Spleen (tissue), 13 donors: ENCODE measurements around the gene GTF2A1. TPM values are rescaled to one million over a fixed set of nuclear protein-coding genes. Genes with fewer than 3 reads are reported as not detected.

Experiments
- DNase-seq: peaks from one replicate; pipeline ENCODE4 v3.0.0-alpha.2; 2020
- H3K27ac ChIP-seq, 8 donors: fragments of 200-600 bp; sonication (generic) in 7 of 8; 1 replicate in 4 of 8; 2 replicates in 4 of 8; pipeline versions ENCODE4 v1.5.0 to v1.8.0; 2016 to 2021; ENCODE audit warnings: inconsistent platforms in 4 of 8, mild to moderate bottlenecking in 4 of 8, moderate library complexity in 1 of 8
- H3K27me3 ChIP-seq, 7 donors: fragments of 200-600 bp; sonication (generic) in 6 of 7; replicated peaks in 1 of 7; 1 replicate in 4 of 7; 2 replicates in 3 of 7; pipeline versions ENCODE4 v1.5.0 to v1.8.0; 2016 to 2021; ENCODE audit warnings: inconsistent platforms in 3 of 7, mild to moderate bottlenecking in 1 of 7
- H3K36me3 ChIP-seq, 6 donors: fragments of 200-600 bp; sonication (generic) in 5 of 6; 1 replicate in 4 of 6; 2 replicates in 2 of 6; pipeline versions ENCODE4 v1.5.0 to v1.8.0; 2016 to 2021; ENCODE audit warnings: inconsistent platforms in 2 of 6
- H3K4me1 ChIP-seq, 6 donors: fragments of 200-600 bp; sonication (generic) in 5 of 6; 1 replicate in 3 of 6; 2 replicates in 3 of 6; pipeline versions ENCODE4 v1.5.0 to v1.8.0; 2016 to 2021; ENCODE audit warnings: inconsistent platforms in 3 of 6
- H3K4me3 ChIP-seq, 8 donors: fragments of 200-600 bp; sonication (generic) in 7 of 8; 1 replicate in 4 of 8; 2 replicates in 4 of 8; pipeline versions ENCODE4 v1.5.0 to v1.8.0; 2016 to 2021; ENCODE audit warnings: inconsistent platforms in 4 of 8, mild to moderate bottlenecking in 4 of 8, moderate library complexity in 2 of 8
- H3K9me3 ChIP-seq, 8 donors: fragments of 200-600 bp; sonication (generic) in 7 of 8; 1 replicate in 4 of 8; 2 replicates in 4 of 8; pipeline versions ENCODE4 v1.5.0 to v1.8.0; 2016 to 2021; ENCODE audit warnings: inconsistent platforms in 4 of 8
- CTCF ChIP-seq, 11 experiments: fragments of 200-600 bp in 7 of 11; fragments of 450-650 bp in 4 of 11; sonication (generic) in 4 of 11; IDR thresholded peaks in 8 of 11; conservative IDR thresholded peaks in 3 of 11; 1 replicate in 7 of 11; 2 replicates in 4 of 11; pipeline versions ENCODE4 v1.4.0 to v1.8.0; 2016 to 2021; ENCODE audit warnings: antibody characterized with exemption in 11 of 11, inconsistent platforms in 4 of 11, mild to moderate bottlenecking in 1 of 11
- POLR2A ChIP-seq, 3 donors: fragments of 450-650 bp; IDR thresholded peaks; one replicate each; pipeline ENCODE4 v1.5.1; 2017; ENCODE audit warnings: antibody characterized with exemption in 3 of 3, mild to moderate bottlenecking in 1 of 3
- POLR2AphosphoS5 ChIP-seq, 3 donors: sonication (generic); formaldehyde crosslinking; IDR thresholded peaks; one replicate each; pipeline ENCODE4 v1.5.1; 2017; ENCODE audit warnings: antibody characterized with exemption in 3 of 3
- WGBS, 5 donors: extraction: QIAGEN DNeasy Blood & Tissue Kit in 3 of 5; methylation state at CpG; one replicate each; pipeline versions ENCODE4 v1.1.5 to v1.1.7; 2013 to 2018; 5-methylcytosine and 5-hydroxymethylcytosine counted together
- intact Hi-C: fragments of 100-400 bp; cut with DNase I; formaldehyde crosslinking; loops from one replicate; pipeline ENCODE4 v1.15.0; 2023; ENCODE audit warnings: low total_unique reads
- long read RNA-seq, 2 donors: transcript quantifications; one replicate each; lab custom pipeline, GENCODE V29; 2026
- polyA plus RNA-seq, 3 donors: library from polyadenylated mRNA; stranded (reverse); fragments of 200-250 nt; gene quantifications; one replicate each; pipeline ENCODE4 v1.2.1, GENCODE V29; 2013
- total RNA-seq, 7 donors: library from RNA; depleted of rRNA in 3 of 7; stranded (reverse); fragments of >200 nt in 3 of 7; fragmentation: NEBNext Ultra II Directional in 4 of 7; extraction: Animal tissue kit (Norgen Biotek cat#: 25700) in 4 of 7; gene quantifications; one replicate each; pipeline versions ENCODE4 v1.1.0 to v1.2.1, GENCODE V29; 2016 to 2021
- donor health status: healthy with polysubstance abuse.
- donor health status: DM: no; HTN: no; CAD: no; lungs with moderate emphysema.
- donor health status: DM: no; HTN: no; CAD: no.
- donor health status: Bipolar disorder and iron deficiency.
- donor health status: healthy.
- donor health status: DM: no; HTN: no; CAD: no.
- donor health status: DM: yes; HTN: yes; CAD: no.

Gene GTF2A1
- 10 to 100 TPM; 25.4 to 40.7 (median 30.6) TPM for total RNA-seq
- polyA plus RNA-seq: 1 to 10 TPM; 5.1 to 8.0 (median 7.1) TPM
- long read RNA-seq, donor 1, full-length matches to known transcripts: 5 of 113 reads
- long read RNA-seq, donor 1, partial matches to known transcripts: 108 of 113 reads
- long read RNA-seq, donor 1, other reads (novel, unspliced or antisense): 0 of 113 reads
- long read RNA-seq, donor 2, full-length matches to known transcripts: 3 of 47 reads
- long read RNA-seq, donor 2, partial matches to known transcripts: 44 of 47 reads
- long read RNA-seq, donor 2, other reads (novel, unspliced or antisense): 0 of 47 reads

- H3K9me3 ChIP-seq: no peaks in the 10 kb centered on the region
- no peaks in the 10 kb centered on the region for H3K27me3 ChIP-seq
- peak; percentile 98 to 99 (median 99) for TF ChIP-seq POLR2A (IDR thresholded peaks at IDR 0.05)
- peak; percentile 100 for TF ChIP-seq POLR2AphosphoS5 (IDR thresholded peaks at IDR 0.05)
- TF ChIP-seq CTCF (IDR thresholded peaks at IDR 0.05 in 8 of 11, conservative IDR thresholded peaks at IDR 0.05 in 3 of 11): peak in 6 of 11 experiments; percentile 1 to 29 (median 14)
- H3K4me1 ChIP-seq: peaks cover 19 to 43% (median 36%) of the 10 kb centered on the region in 6 donors
- WGBS, 5 donors: 0 to 1% (median 0%) methylated on average over 69 to 84 of the region's 84 CpGs
- DNase-seq: peak; percentile 99
- peak within 1 kb of the TSS; percentile 97 to 99 (median 99) for H3K27ac ChIP-seq
- H3K36me3 ChIP-seq: peaks cover 0 to 4% (median 1%) of the 10 kb centered on the region in 6 donors
- H3K4me3 ChIP-seq: peak within 1 kb of the TSS; percentile 58 to 76 (median 66)
- intact Hi-C loops: no loop called here
Observed at GRCh38 chr14:81220830-81221578, at the start of gene GTF2A1. Gene GTF2A1, minus strand, starts transcription at chr14:81220959. Its CDS starts 441 bp downstream, at chr14:81220518.

DNA sequence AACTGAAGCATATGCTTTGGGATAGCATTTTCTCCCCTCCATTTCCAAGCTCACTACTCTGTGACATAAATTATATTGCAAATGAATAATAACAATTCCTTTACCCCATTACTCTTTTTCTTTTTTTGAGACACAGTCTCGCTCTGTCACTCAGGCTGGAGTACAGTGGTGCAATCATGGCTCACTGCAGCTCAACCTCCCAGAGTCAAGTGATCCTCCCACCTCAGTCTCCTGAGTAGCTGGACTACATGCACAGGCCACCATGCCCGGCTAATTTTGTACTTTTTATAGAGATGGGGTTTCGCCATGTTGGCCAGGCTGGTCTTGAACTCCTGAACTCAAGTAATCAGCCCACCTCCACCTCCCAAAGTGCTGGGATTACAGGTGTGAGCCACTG, 49.2 kb upstream of the GTF2A1 start:
- 69 to 84% (median 75%) methylated on average over 3 of the region's 3 CpGs for WGBS, 5 donors
- Histone ChIP-seq H3K27ac (peak overlapping the region in 7 of 8 donors; percentile 7 to 77 (median 58)), H3K4me3 (no peak overlapping the region), H3K9me3 (no peaks in the 10 kb centered on the region), H3K4me1 (peaks cover 5 to 44% (median 28%) of the 10 kb centered on the region in 6 donors), H3K36me3 (peaks cover 0 to 16% (median 0%) of the 10 kb centered on the region in 6 donors), H3K27me3 (no peaks in the 10 kb centered on the region)
- TF ChIP-seq POLR2AphosphoS5 (IDR thresholded peaks at IDR 0.05) (no peak), POLR2A (IDR thresholded peaks at IDR 0.05) (no peak), CTCF (IDR thresholded peaks at IDR 0.05 in 8 of 11, conservative IDR thresholded peaks at IDR 0.05 in 3 of 11) (no peak)
- DNase-seq: no peak
- intact Hi-C loops: loop anchor here (2.0 kb wide), 1 partner anchor 189 kb away; no protein-coding TSS in a partner anchor

GRCh38 chr14:81269100-81269978, 48.6 kb upstream of the GTF2A1 start:
- 45 to 56% (median 51%) methylated on average over 7 of the region's 7 CpGs for WGBS, 5 donors
- TF ChIP-seq CTCF (IDR thresholded peaks at IDR 0.05 in 8 of 11, conservative IDR thresholded peaks at IDR 0.05 in 3 of 11) (peak; percentile 64 to 90 (median 76)), POLR2AphosphoS5 (IDR thresholded peaks at IDR 0.05) (no peak)

More at GRCh38 chr14:81269100-81269978, 48.6 kb upstream of the GTF2A1 start:
- Histone ChIP-seq H3K36me3 (peaks cover 0 to 16% (median 0%) of the 10 kb centered on the region in 6 donors), H3K27ac (peak overlapping the region in 6 of 8 donors; percentile 13 to 77 (median 62)), H3K4me3 (no peak overlapping the region), H3K9me3 (no peaks in the 10 kb centered on the region), H3K4me1 (peaks cover 5 to 41% (median 28%) of the 10 kb centered on the region in 6 donors), H3K27me3 (no peaks in the 10 kb centered on the region)
- DNase-seq: no peak
- intact Hi-C loops: no loop called here
